H7 (cell line): ENCODE results near the gene DAP. TPM values are rescaled to one million over a fixed set of nuclear protein-coding genes. Genes with fewer than 3 reads are reported as not detected.
"Not testable (repeated sequence)": the region's sequence is repeated elsewhere in the genome, so short reads cannot be mapped to it uniquely, and the experiment has no call there.

Source experiments
- DNase-seq: peaks from one replicate; pipeline ENCODE4 v3.0.0; 2012
- H3K27me3 ChIP-seq: 2 replicates; pipeline ENCODE4 v1.6.0; 2011; ENCODE audit warnings: mild to moderate bottlenecking, low read length; ENCODE audit not compliant: control insufficient read depth, insufficient read depth
- H3K36me3 ChIP-seq: replicated peaks from 2 replicates; pipeline ENCODE4 v1.5.1; 2011; ENCODE audit warnings: low read length; ENCODE audit not compliant: control insufficient read depth, insufficient read depth
- H3K4me3 ChIP-seq: 2 replicates; pipeline ENCODE4 v1.5.1; 2011; ENCODE audit warnings: low read depth, mild to moderate bottlenecking, control low read depth, low read length, moderate library complexity; ENCODE audit not compliant: insufficient read depth
- total RNA-seq: library from RNA; depleted of rRNA; stranded (reverse); fragments of >200 nt; shearing (Covaris generic); gene quantifications from 2 replicates; pipeline ENCODE4 v1.2.3, GENCODE V29; 2014

Gene DAP
- total RNA-seq, 1 experiment from 2014 or later = 10.5 TPM

DNA sequence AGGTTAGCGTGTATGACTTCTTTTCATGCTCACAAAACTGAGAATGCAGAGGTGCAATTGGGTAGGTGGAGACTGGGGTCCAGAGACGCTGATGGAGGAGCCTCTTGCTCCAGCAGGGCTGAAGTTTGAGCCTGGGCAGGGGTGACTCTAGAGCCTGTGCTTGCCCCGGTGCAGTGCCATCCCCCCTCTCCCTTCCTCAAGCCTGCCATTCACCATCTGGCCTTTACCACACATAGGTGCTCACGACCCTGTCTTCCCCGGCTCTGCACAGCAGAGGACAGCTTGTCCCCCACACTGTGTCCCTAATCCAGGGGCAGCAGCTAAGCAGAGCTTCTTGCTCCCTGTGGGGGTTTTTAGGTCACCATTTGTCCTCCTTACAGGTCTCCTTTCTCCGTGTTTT lies 86.5 kb downstream of the DAP start:
- H3K27me3 ChIP-seq = no peaks in the 10 kb centered on the region
- no peaks in the 10 kb centered on the region; the same call in 1 of the 2 replicates for H3K36me3 ChIP-seq
- no peak for DNase-seq
- no peak overlapping the region for H3K4me3 ChIP-seq

DNA sequence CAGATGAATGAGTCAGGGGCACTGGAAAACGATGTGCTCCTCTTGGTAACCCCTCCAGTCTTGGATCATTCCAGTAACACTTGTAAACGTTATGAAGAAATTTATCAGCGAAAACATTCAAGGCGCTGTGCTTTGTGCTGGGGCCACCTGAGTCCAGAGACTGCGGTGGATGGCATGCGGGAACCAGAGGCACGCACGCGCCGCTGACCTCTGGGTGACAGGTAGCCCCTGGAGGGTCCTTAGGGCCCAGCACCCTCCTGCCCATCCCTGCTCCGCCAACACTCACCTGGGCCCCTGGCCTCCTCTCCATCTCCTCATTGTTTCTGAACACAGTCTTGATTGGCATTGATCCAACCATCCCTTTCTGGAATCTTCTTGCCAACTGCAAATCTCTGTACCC lies 86.9 kb downstream of the DAP start:
- H3K36me3 ChIP-seq = no peaks in the 10 kb centered on the region
- DNase-seq = no peak
- H3K27me3 ChIP-seq = no peaks in the 10 kb centered on the region
- H3K4me3 ChIP-seq = no peak overlapping the region

DNA sequence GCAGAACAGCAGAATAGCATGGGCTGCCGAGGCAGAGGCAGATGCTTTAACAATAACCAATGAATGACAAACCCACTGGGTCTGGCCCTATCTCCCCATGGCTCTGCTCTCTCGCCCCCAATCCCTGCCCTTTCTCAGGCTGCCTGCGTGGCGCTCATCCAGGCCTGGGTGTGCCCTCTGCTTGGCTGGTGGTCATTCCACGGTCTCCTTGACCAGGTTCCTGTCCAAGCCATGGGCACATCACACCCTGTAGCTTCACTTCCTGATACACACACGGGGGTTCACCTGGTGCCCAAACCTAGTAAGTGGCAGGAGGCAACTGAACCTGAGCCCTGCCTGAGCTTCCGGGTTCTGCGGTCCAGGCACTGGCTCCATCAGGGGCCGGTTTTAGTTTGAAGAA lies 87.6 kb downstream of the DAP start:
- Histone ChIP-seq H3K36me3 (no peaks in the 10 kb centered on the region), H3K27me3 (no peaks in the 10 kb centered on the region), H3K4me3 (no peak overlapping the region)
- no peak for DNase-seq

DNA sequence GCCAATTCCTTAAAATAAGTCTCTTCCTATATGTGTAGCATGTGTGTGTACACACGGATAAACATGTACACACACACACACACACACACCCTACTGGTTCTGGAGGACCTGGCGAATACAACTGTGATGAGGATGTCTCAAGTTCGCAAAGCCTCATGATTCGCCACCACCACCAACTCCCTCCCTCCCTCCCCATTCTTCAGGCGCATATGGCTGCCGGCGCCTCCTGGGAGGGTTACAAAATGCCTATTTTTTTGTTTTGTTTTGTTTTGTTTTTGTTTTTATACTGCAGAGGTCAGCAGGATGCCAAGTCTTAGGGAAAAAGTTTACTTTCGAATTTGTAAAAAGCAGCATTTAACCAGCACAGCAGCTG lies 88.0 kb downstream of the DAP start:
- no peaks in the 10 kb centered on the region for H3K36me3 ChIP-seq
- no peaks in the 10 kb centered on the region for H3K27me3 ChIP-seq
- H3K4me3 ChIP-seq = no peak overlapping the region
- DNase-seq = no peak

DNA sequence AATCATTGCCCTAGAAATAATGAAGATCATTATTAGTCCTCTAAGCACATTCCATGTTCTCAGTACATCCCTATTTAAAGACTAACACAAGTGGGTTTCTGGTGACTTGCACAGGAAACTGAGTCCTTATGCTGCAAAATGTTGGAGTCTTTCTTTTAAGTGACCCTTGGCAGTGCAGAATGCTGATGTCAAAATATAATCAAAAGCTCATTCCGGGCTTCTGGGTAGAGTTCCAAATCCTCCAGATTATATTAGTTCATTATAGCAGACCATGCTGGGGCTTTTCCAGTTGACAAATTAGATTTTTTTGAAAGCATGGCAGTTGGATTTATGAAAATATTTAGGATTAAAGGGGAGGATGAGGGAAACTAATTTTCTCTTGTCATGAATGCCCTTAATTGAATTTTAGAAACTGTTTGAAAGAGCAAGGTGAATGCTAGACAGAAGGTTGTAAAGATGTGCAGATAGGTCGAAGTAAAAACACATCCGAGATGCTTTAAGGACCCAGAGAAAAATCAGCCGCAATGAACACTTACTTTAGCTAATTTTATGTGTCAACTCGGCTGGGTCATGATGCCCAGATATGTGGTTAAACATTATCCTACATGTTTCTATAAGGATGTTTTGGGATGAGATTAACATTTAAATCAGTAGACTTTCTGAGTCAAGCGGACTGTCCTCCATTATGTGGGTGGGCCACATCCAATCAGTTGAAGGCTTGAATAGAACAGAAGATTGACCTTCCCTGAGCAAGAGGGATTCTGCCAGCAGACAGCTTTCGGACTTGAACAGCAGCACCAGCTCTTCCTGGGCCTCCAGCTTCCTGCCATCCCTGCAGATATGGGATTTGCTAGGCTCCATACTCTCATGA lies 88.7 kb downstream of the DAP start:
- no peak overlapping the region for H3K4me3 ChIP-seq
- DNase-seq = no peak
- no peaks in the 10 kb centered on the region for H3K36me3 ChIP-seq
- H3K27me3 ChIP-seq = no peaks in the 10 kb centered on the region

DNA sequence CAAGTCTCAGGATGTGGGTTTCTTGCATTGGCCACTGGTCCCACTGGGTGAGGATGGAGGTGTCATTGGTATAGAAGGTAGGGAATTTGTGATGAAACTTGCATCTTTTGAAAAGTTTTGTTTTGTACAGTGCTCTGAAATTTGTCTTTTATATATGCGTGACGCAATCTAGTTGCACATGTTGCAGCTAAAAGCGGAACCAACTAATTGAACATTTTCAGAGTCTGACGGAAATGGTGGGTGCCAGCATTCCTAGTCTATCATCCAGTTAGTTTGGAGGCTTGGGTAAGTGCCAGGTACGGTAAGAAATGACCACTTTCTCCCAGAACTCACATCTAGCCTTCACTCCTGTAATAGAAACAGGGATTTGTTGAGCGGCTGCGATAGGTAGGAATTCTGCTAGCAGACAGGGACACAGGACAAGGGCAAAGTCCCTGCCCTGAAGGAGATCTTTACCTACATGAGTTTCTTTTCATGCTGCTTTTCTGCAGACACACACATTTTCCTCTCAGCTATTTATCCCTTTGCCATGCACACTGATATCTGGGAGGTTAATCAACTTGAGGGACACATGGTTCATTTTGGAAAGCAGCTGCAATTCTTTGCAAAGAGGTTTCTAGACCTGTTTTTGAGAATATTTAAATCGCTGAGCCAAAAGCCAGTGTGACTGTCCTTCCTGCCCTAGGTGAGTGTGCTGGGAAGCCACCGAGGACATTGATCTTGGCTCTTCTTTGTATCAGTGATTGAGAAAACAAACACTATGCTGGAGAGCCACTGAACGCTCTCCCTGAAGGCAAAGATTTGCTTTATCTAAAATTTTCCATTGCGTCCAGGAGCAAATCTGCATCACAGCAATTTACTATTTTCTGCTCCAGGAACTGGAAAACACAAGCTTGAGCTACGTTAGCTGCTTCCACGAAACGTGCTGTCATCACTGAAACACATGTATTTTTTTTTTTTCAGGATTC lies 89.7 kb downstream of the DAP start:
- no peak overlapping the region for H3K4me3 ChIP-seq
- no peak for DNase-seq
- no peaks in the 10 kb centered on the region for H3K36me3 ChIP-seq
- no peaks in the 10 kb centered on the region for H3K27me3 ChIP-seq

DNA sequence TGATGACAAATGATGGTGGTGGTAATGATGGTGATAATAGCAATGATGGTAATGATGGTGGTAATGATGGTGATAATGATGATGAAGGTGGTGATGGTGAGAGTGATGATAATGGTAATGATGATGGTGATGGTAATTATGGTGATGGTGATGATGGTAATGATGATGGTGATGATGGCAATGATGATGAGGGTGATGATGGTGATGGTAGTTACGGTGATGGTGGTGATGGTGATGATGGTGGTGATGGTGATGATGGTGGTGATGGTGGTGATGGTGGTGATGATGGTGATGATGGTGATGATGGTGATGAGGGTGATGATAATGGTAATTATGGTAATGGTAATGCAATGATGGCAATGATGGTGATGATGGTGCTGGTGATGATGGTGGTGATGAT lies 91.1 kb downstream of the DAP start:
- H3K27me3 ChIP-seq = no peaks in the 10 kb centered on the region
- no peak for DNase-seq
- no peaks in the 10 kb centered on the region for H3K36me3 ChIP-seq
- no peak overlapping the region for H3K4me3 ChIP-seq

DNA sequence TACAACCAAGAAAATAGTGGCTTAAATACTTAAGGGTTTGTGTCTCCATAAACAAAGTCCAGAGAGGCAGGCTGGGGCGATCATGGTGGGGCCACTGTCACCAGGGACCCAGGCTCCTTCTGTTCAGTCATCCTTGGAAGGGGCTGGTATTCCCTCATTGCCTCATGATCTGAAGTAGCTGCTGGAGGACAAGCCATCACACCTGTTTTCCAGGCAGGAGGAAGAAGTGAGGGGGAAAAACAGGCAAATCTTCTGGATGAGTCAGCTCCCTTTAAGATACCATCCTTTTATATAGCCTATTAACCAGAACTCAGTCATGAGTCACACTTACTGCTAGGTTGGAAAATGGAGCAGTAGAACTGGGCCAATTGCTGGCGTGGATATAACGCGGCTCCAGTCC lies 92.3 kb downstream of the DAP start:
- no peak for DNase-seq
- Histone ChIP-seq H3K36me3 (no peaks in the 10 kb centered on the region), H3K4me3 (no peak overlapping the region), H3K27me3 (no peaks in the 10 kb centered on the region)

DNA sequence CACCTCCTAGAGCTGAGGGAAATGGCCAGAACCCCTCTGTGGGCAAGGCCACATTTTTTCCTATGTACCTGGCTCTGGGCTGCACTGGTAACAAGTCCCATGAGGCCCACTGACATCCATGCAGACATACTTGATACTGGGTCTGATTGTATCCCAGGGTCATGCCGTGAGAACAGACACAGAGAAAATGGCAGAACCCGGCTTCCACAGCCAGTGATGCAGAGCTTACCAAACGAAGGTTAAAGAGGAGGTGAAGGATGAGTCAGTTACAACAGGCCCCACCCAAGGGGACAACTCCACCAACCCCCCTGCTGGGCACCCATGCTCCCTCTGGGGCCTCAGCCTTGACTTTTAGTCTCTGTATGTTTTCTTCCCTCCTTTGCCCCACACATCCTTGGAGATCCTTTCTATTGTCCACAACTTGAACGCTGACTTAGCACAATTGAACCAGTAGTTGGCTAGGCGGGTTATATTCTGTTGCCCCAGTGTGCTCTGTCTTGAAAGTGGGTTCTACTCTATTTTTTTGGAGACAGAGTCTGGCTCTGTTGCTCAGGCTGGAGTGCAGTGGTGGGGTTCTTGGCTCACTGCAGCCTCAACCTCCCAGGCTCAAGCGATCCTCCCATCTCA lies 93.5 kb downstream of the DAP start:
- DNase-seq = no peak
- H3K4me3 ChIP-seq = no peak overlapping the region
- H3K36me3 ChIP-seq = no peaks in the 10 kb centered on the region
- H3K27me3 ChIP-seq = no peaks in the 10 kb centered on the region

DNA sequence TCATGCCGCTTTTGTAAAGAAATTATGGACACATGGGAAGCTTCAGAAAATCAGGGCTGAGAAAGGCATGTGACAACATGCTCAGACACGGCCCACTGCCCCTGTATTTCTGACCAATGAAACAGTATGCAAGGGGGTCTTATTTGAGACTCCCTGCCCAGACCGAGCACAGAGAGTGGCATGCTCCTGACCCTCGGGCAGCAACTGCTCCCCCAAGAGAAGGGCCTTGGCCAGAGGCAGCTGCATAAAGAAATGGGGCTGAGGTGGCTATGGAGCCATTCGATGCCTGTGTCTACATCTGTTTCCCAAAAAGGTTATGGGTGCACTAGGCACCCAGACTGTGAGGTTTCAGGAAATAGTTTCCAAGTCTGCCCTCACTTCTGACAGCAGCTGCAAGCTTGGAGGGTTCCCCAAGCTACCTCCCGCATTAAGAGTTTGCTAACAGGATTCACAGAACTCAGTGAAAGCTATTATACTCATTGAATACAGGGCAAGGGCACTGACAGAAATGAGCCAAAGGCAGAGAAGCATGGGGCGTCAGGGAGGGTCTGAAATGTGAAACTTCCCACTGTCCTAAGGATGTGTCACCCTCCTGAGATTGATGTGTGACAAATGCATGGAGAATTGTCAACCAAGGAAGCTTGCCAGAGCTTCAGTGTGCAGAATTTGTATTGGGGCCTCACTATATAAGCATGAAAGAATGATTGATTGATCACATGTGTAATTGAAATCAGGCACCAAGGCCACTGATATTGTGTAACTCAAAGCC lies 94.3 kb downstream of the DAP start:
- no peak for DNase-seq
- Histone ChIP-seq H3K4me3 (no peak overlapping the region), H3K36me3 (no peaks in the 10 kb centered on the region)

DNA sequence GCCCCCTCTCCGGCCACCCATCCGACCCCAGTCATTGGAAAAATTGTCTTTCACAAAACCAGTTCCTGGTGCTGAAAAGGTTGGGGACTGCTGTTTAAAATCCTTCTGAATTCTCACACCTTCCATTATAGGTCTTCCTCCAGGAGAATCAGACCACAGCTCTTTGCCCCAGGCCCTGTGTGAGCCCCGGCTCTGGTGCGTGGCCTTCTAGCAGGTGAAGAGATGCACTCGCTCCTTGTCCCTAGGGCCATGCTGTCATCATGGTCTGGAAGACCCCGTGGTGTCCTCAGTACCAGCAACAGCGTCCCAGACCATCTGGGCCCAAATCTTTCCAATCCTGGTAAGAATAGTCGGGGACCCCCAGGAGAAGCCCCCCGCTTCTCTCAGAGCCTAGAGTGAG lies 95.2 kb downstream of the DAP start:
- DNase-seq = peak; percentile 28
- Histone ChIP-seq H3K36me3 (no peaks in the 10 kb centered on the region), H3K27me3 (no peaks in the 10 kb centered on the region), H3K4me3 (no peak overlapping the region)

More for the DNA sequence above, 94.3 kb downstream of the DAP start:
- H3K27me3 ChIP-seq = no peaks in the 10 kb centered on the region

DNA sequence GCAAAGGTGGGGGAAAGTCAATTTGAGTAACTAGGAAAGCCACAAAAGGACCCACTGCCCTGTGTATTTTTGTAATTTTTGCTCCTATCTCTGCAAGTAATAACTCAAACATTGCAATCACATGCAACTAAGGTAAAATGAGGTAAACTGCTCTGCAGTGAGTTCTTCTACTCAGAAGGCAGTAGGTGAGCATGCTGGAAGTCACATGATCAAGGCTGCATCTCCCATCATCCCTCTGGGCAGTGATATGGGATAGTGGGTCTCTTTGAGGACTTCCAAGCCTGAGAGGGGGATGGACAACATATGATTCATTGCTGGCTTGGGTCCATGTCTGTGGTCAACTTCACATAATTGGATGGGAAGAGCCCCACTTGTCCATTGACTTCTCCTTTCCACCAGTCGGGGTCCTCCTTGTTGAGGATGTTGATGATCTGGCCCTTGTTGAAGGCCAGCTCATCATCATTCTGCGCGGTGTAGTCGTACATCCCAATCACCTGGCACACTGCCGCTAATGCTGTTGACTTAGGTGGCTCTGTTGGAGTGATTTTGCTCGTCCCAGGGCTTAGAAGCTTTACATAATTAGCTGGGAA lies 96.8 kb downstream of the DAP start:
- not testable (repeated sequence) for H3K27me3 ChIP-seq, DNase-seq, H3K4me3 ChIP-seq, H3K36me3 ChIP-seq

DNA sequence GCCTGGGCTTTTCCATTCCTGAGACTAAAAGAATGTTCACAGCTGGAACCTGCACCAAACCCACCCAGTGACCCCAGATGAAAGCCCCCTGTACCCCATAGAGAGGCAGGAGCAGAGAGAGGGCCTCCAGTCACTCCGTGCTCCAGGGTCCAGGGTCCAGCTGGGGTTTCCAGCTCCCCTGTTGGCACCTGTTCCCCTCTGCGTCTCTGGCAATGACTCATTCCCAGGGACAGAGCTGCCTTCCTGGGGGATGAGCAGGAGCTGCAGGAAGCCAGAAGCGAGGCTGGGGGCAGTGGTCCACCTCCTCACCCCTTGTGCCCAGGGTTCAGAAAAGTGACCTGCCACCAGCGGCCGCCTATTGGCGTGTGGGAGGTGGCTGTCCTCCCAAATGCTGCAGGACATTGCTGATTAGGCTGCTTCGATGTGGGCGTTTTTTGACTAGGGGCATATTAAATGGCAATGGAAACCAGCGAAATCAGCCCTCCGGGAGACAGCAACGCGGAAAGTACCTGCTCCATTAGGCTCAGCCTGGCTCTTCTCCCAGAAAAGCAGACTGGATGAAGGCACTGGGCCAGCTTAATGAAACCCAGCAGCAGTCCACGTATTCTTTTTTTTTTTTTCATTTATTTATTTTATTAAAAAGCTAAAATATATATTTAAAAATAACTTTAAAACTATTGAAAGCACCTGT lies 97.4 kb downstream of the DAP start:
- H3K4me3 ChIP-seq = no peak overlapping the region
- DNase-seq = peak; percentile 84
- H3K27me3 ChIP-seq = no peaks in the 10 kb centered on the region
- no peaks in the 10 kb centered on the region for H3K36me3 ChIP-seq
